NCI-H69 (cell line): Measurements from ENCODE around the gene POLR2H.
A peak's percentile ranks its signal among the peaks of the same experiment; 100 is the strongest.

Source experiments
- DNase-seq: peaks from one replicate; lab custom pipeline; 2025; lab: John Stamatoyannopoulos, UW

POLR2H gene

DNA sequence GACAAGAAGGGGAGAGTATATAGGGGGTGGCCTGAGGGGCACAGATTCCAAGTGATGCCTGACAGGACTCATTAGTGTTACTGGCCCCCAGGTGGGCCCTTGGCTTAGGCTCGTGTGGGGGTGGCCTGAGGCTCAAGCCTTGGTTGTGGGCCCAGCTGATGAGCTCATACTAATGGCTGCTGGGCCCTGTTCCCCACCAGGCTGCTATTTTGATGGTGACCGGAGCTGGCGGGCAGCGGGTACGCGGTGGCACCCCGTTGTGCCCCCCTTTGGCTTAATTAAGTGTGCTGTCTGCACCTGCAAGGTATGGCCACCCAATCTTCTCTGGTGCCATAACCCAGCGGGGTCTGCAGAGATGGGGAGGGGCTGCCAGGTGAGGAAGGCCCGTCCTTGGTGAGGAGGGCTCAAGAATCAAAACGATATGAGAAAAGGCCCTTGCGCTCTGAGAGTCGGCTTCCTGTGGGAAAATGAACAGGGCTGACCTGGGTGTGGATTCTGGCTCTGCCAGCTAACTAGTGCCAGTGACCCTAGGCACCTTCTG is 25.7 kb downstream of the POLR2H start:
- no peak for DNase-seq

- no peak for DNase-seq
Observed at GRCh38 chr3:184388164-184388935, 26.8 kb downstream of the POLR2H start.

DNA sequence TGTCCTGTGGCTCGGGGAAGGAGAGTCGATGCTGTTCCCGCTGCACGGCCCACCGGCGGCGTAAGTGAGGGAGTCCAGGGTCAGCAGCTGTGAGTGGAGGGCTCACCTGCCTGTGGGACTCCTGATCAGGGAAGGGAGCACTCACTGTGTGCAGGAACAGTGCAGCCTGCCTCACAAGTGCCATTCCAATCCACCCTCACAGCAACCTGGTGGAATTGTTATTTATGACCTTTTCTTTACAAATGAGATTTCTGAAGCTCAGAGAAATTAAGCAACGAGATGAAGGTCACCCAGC is 27.4 kb downstream of the POLR2H start:
- DNase-seq, result no peak

DNA sequence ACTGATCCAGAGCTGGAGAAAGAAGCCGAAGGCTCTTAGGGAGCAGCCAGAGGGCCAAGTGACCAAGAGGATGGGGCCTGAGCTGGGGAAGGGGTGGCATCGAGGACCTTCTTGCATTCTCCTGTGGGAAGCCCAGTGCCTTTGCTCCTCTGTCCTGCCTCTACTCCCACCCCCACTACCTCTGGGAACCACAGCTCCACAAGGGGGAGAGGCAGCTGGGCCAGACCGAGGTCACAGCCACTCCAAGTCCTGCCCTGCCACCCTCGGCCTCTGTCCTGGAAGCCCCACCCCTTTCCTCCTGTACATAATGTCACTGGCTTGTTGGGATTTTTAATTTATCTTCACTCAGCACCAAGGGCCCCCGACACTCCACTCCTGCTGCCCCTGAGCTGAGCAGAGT is 27.9 kb downstream of the POLR2H start:
- no peak for DNase-seq

- no peak for DNase-seq
Observed at GRCh38 chr3:184389935-184390528, 28.5 kb downstream of the POLR2H start.

DNA sequence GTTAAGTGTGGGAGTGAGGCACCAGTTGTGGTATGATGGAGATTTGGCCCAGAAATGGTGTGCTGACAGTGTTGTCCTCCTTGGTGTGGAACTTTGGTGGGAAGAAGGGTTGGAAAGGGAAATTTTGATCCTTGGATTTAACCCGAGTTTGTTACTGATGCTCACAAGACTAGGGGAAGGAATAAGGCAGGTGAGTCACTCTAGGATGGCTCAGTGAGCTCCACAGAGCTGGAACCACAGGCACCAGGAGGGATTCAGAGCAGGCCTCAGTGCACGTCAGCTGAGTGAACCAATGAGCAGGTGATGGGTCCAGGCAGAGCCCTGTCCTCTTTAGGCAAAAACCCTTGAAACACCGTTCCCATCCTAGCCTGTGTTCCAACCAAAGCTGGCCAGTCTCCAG is 29.8 kb downstream of the POLR2H start:
- no peak for DNase-seq

- no peak for DNase-seq
Observed at GRCh38 chr3:184395320-184395660, 33.8 kb downstream of the POLR2H start.

- DNase-seq, result no peak
Observed at GRCh38 chr3:184399410-184399809, 37.9 kb downstream of the POLR2H start.

DNA sequence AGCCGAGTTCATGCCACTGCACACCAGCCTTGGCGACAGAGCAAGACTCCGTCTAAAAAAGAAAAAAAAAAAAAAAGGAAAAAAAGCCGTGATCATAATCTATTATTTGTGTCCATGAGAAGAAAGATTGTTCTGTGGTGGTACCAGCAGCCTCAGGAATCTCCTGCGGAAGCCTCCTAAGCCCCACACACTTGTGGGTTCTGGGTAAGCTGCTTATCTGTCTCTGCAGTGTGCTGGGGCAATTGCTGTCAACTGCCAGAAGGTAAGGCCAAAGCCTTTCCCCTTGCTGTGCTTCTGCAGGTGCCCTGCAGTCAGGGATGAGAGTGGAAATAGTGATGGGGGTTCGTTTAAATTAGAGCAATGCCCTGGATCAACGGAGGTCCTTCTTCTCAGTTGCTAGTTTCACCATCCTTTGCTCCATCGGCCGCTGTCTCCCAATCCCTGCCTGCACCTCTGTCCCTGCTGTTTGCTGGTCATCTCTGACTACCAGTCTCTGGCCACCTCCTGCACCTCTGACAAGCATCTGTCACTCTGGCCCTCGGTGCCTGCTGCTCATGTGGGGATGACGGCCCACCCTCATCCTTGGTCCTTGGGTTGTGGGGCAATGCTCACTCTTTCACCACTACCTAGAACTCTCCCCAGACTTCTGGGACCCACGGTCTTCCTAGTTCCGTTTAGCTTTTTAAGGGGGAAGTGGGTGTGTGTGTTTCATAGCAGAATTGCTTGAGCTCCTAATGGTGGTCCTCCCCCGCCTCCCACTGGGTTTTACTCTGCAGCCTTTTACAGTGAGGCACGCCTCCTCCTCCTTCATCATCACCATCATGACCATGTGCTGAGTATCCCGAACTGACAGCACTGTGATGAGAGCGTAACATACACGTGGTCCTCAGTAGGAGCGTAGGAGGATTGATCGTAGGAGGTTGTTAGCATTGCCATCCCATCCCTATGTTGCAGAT is 43.8 kb downstream of the POLR2H start:
- DNase-seq, result no peak

DNA sequence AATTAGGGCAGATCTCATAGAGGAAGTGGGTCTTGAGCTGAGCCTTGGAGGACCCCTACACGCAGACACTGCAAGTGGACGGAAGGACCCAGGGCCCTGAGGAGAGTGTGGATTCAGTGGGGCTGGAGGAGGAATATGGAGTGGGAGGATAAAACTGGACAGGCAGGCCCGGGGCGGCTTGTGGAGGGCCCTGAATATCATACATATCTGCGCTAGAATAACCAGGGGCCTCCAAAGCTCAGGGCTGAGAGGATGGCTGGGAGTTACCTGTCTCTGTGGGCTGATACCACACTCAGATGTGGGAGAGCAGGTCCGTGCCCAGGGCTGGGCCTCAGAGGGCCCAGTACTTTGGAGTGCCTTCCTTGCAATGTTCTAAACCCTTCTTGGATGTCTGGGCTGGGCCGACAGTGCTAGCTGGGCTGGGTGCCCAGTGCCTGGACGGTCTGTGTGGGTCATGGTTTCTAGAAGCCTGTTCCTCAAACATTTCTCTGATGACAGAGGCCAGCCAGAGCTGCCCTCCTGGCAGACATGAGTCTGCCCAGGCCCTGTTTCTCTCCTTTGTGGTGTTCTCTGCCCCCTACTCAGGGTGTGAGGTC is 47.9 kb downstream of the POLR2H start:
- no peak for DNase-seq

DNA sequence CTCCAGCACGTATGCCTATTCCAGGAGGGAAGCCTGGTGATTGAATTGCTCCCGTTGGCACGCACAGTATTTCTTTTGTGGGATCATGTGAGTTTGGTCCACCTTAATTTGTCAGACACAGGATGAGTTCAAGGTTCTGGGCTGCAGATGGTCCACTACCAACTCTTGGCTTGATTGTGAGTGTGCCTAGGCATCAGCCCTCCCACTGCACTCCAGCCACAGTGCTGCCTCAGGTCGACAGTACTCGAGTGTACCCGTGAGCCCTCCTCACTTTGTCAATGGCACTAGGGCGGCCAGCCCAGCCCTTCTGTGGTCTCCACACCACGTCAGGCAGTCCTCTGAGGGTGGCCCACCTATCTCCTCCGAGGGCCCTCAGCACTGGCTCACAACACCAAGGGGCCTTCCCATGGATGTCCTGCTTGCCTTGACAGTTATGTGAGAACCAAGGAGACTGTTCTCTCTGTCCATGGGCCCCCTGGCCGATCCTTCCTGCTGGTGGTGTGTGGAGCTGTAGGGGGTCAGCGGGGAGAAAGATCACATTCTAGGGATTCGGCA is 48.5 kb downstream of the POLR2H start:
- no peak for DNase-seq

GRCh38 chr3:184414418-184415202 is 53.1 kb downstream of the POLR2H start:
- no peak for DNase-seq

GRCh38 chr3:184415203-184415490 is 53.6 kb downstream of the POLR2H start:
- no peak for DNase-seq

DNA sequence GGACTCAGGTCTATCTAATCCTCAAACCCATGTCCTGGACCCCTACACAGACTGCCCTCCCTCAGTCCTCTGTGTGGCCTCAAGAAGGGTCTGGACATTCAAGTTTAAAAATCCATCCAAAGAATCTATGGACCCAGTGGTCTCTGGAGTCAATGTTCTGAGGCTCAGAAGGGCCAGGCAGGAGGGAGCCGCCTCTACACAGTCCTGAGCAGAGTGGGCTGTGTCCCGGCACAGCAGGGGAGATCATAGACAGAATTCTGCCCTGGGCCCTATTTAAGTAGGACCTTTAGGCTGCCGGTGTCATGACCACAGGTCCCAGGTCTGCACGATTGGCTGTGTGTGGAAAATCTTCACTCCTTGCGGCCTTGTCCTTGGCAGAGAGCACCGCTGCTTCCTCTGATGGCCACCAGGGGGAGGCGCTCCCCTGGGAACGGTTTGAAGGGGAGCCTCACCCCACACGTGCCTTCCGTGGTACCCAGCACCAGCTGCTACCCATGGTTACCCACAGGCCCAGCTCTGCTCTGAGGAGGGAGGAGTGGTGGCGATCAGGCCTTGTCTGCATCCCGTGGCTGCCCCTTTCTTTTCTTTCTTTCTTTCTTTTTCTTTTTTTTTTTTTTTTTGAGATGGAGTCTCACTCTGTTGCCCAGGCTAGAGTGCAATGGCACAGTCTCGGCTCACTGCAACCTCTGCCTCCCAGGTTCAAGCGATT is 56.3 kb downstream of the POLR2H start:
- DNase-seq, result peak; percentile 75
